H1 (cell line): ENCODE results near the gene TRAF3. TPM values are rescaled to one million over a fixed set of nuclear protein-coding genes. Genes with fewer than 3 reads are reported as not detected.

Source experiments
- CEBPB ChIP-seq: IDR thresholded peaks from 2 replicates; pipeline ENCODE4 v1.6.1; 2012; ENCODE audit warnings: low read depth, low read length
- EGR1 ChIP-seq: IDR thresholded peaks from 2 replicates; pipeline ENCODE4 v1.6.1; 2011; ENCODE audit warnings: low read depth, low read length, borderline replicate concordance
- POU5F1 ChIP-seq: IDR thresholded peaks from 2 replicates; pipeline ENCODE4 v1.6.1; 2011; ENCODE audit warnings: low read depth, mild to moderate bottlenecking, low read length, moderate library complexity
- polyA plus RNA-seq, 7 experiments: library from polyadenylated mRNA; depleted of rRNA in 3 of 7; stranded (reverse) in 5 of 7; unstranded in 2 of 7; fragments of >200 nt in 5 of 7; fragments of 200-250 nt in 2 of 7; gene quantifications; 1 replicate in 5 of 7; 2 replicates in 1 of 7; 4 replicates in 1 of 7; pipeline versions ENCODE4 v1.2.1 to v1.2.3, GENCODE V29; 2011 to 2013; ENCODE audit warnings: missing spikeins in 2 of 7, mixed read lengths in 2 of 7
- total RNA-seq: library from RNA; stranded (reverse); fragmentation: NEBNext Ultra II Directional; extraction: Animal tissue kit (Norgen Biotek cat#: 25700); gene quantifications from 2 replicates; pipeline ENCODE4 v1.2.1, GENCODE V29; 2021

Gene TRAF3
- total and polyA plus RNA-seq, 2 of the 8 experiments (the other 6 are each of a cell fraction or from before 2014, with no cell fraction given), result 5.8 to 12.1 TPM

DNA sequence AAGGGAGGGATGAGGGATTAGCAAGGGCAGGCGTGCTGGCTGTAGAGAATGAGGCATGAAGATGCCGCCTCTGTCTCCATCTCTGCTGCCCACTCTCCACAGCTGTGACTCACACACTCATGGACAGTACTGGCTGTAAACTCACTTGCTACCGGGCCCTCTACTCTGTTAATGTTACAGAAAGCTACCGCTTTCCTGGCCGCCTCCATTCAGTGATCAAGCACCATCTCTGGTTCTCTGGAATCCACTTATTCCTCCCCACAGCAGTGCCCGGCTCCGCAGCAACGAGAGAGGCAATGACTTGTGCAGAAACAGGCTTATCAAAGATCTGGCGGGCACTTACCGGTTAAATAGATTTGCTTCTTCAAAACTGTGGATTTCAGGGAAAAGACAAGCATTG lies 180.0 kb downstream of the TRAF3 start (continued):
- TF ChIP-seq POU5F1, result no peak
- no peak for TF ChIP-seq CEBPB
- TF ChIP-seq EGR1, result no peak
- TF ChIP-seq, all 59 proteins: peak for 0
